ENCODE data around the gene ELOVL1. TPM values are rescaled to one million over a fixed set of nuclear protein-coding genes. Genes with fewer than 3 reads are reported as not detected.

The ELOVL1 gene
- total and polyA plus RNA-seq, 10 of the 15 experiments (the other 5 are each of a cell fraction or from before 2014, with no cell fraction given), result 58.5 to 139 (median 89.8) TPM

- TF ChIP-seq PML (IDR thresholded peaks at IDR 0.05; ENCODE audit: low read length), result no peak
- no peak for TF ChIP-seq SREBF2 (IDR thresholded peaks at IDR 0.05; ENCODE audit: low read length)
- TF ChIP-seq ASH2L (IDR thresholded peaks at IDR 0.05; ENCODE audit: borderline replicate concordance, low read depth), result no peak
- TF ChIP-seq MEF2A (IDR thresholded peaks at IDR 0.05; ENCODE audit: insufficient read depth, low read depth, low read length), result no peak
- peak; percentile 54; the same call in 1 of the 2 replicates for TF ChIP-seq CREM (IDR thresholded peaks at IDR 0.05; ENCODE audit: low read depth)
- no peak for TF ChIP-seq ZZZ3 (IDR thresholded peaks at IDR 0.05; ENCODE audit: control insufficient read depth, insufficient read length, low read depth)
- TF ChIP-seq MTA2 (IDR thresholded peaks at IDR 0.05; ENCODE audit: low read depth), result no peak
- TF ChIP-seq EGR1 (IDR thresholded peaks at IDR 0.05; ENCODE audit: borderline replicate concordance in 1 of 2, low read depth in 2 of 2, low read length in 2 of 2), result peak in 1 of 2 experiments; percentile 29; a peak in 1 of 3 replicates
- no peak for TF ChIP-seq ATF7 (IDR thresholded peaks at IDR 0.05; ENCODE audit: low read depth)
- no peak for TF ChIP-seq PRDM15 (CRISPR knock-in tag; IDR thresholded peaks at IDR 0.05)
- no peak for TF ChIP-seq SUPT20H (IDR thresholded peaks at IDR 0.05; ENCODE audit: borderline replicate concordance, control insufficient read depth, low read depth, low read length)
Measured at GRCh38 chr1:43348809-43349593, 18.8 kb downstream of the ELOVL1 start (continued).
